Hepatic stellate cell (primary cell): Measurements from ENCODE around the gene SPEM3.

ENCODE experiments used
- DNase-seq: peaks from one replicate; pipeline ENCODE4 v3.0.0; 2011; ENCODE audit warnings: low spot score

The SPEM3 gene

GRCh38 chr17:7428557-7428956 lies at the start of gene SPEM3:
Gene SPEM3 (plus strand): TSS chr17:7428857. CDS start chr17:7428903, 46 bp downstream.
- no peak for DNase-seq

GRCh38 chr17:7379134-7379533 lies 49.5 kb upstream of the SPEM3 start:
- DNase-seq = no peak

- DNase-seq = no peak
Observed at GRCh38 chr17:7380321-7380720, 48.3 kb upstream of the SPEM3 start.

- no peak for DNase-seq
Observed at GRCh38 chr17:7380855-7381683, 47.6 kb upstream of the SPEM3 start, which contains the start of gene TNK1. Gene TNK1 (plus strand): TSS chr17:7381089. CDS start chr17:7382927, 1,838 bp downstream.

- DNase-seq = no peak
Observed at GRCh38 chr17:7382901-7383300, 45.8 kb upstream of the SPEM3 start.

GRCh38 chr17:7383371-7383741 lies 45.3 kb upstream of the SPEM3 start:
- DNase-seq = no peak

GRCh38 chr17:7383742-7384488 lies 44.7 kb upstream of the SPEM3 start:
- peak; percentile 69 for DNase-seq

GRCh38 chr17:7384489-7385081 lies 44.1 kb upstream of the SPEM3 start:
- DNase-seq = no peak

- DNase-seq = no peak
Observed at GRCh38 chr17:7388856-7389255, 39.8 kb upstream of the SPEM3 start.

- DNase-seq = no peak
Observed at GRCh38 chr17:7389924-7390910, 38.4 kb upstream of the SPEM3 start.

GRCh38 chr17:7391307-7391706 lies 37.4 kb upstream of the SPEM3 start:
- no peak for DNase-seq

- DNase-seq = no peak
Observed at GRCh38 chr17:7392696-7393612, 35.7 kb upstream of the SPEM3 start.

- DNase-seq = peak; percentile 60
Observed at GRCh38 chr17:7393613-7394451, 34.8 kb upstream of the SPEM3 start.

GRCh38 chr17:7394452-7395191 lies 34.0 kb upstream of the SPEM3 start, which contains the start of gene PLSCR3:
Gene PLSCR3 (minus strand): TSS chr17:7394525. CDS start chr17:7394110, 415 bp downstream.
- DNase-seq = peak; percentile 93

- DNase-seq = no peak
Observed at GRCh38 chr17:7396147-7396546, 32.5 kb upstream of the SPEM3 start.

- DNase-seq = no peak
Observed at GRCh38 chr17:7398612-7399011, 30.0 kb upstream of the SPEM3 start.

- DNase-seq = no peak
Observed at GRCh38 chr17:7403043-7403726, 25.5 kb upstream of the SPEM3 start.

GRCh38 chr17:7403727-7403976 lies 25.0 kb upstream of the SPEM3 start:
- peak; percentile 90 for DNase-seq
